ENCODE data around the gene DPP6. TPM values are rescaled to one million over a fixed set of nuclear protein-coding genes. Genes with fewer than 3 reads are reported as not detected.
"Not testable (repeated sequence)": the region's sequence is repeated elsewhere in the genome, so short reads cannot be mapped to it uniquely, and the experiment has no call there.

Gene DPP6
- total RNA-seq, 1 experiment from 2014 or later: not detected

- H4K20me1 ChIP-seq (ENCODE audit: low read length); H3K9me3 ChIP-seq (ENCODE audit: low read length); H3K9ac ChIP-seq (ENCODE audit: low read length); H3K79me2 ChIP-seq (ENCODE audit: low read length); H2AFZ ChIP-seq (ENCODE audit: low read length); POLR2A ChIA-PET (ENCODE audit: unreplicated experiment); H3K9me2 ChIP-seq (replicated peaks; ENCODE audit: low read length); intact Hi-C loops (cut with micrococcal nuclease); BruUV-seq (replicated peaks); DNase-seq; H3K4me2 ChIP-seq (ENCODE audit: low read length); H3K27me3 ChIP-seq (ENCODE audit: low read length); ATAC-seq; H3K4me3 ChIP-seq (ENCODE audit: low read length); H3K36me3 ChIP-seq (ENCODE audit: low read depth, low read length); H3F3A ChIP-seq (ENCODE audit: low read length, unreplicated experiment); CTCF ChIA-PET; H3K4me1 ChIP-seq (ENCODE audit: insufficient read depth, low read length); H3K27ac ChIP-seq (ENCODE audit: low read length): not testable (repeated sequence)
Measured at GRCh38 chr7:154027805-154028204, 24.4 kb upstream of the DPP6 start.

- H3K4me3 ChIP-seq (ENCODE audit: low read length); H2AFZ ChIP-seq (ENCODE audit: low read length); H3K9me3 ChIP-seq (ENCODE audit: low read length); H4K20me1 ChIP-seq (ENCODE audit: low read length); H3K36me3 ChIP-seq (ENCODE audit: low read depth, low read length); POLR2A ChIA-PET (ENCODE audit: unreplicated experiment); H3K79me2 ChIP-seq (ENCODE audit: low read length); H3F3A ChIP-seq (ENCODE audit: low read length, unreplicated experiment); DNase-seq; CTCF ChIA-PET; H3K27ac ChIP-seq (ENCODE audit: low read length); BruUV-seq (replicated peaks); H3K4me1 ChIP-seq (ENCODE audit: insufficient read depth, low read length); intact Hi-C loops (cut with micrococcal nuclease); ATAC-seq; H3K9ac ChIP-seq (ENCODE audit: low read length); H3K27me3 ChIP-seq (ENCODE audit: low read length); H3K9me2 ChIP-seq (replicated peaks; ENCODE audit: low read length); H3K4me2 ChIP-seq (ENCODE audit: low read length): not testable (repeated sequence)
Measured at GRCh38 chr7:154030476-154031080, 21.6 kb upstream of the DPP6 start.

GRCh38 chr7:154039466-154040165 is 12.6 kb upstream of the DPP6 start:
- H3K4me1 ChIP-seq (ENCODE audit: insufficient read depth, low read length); H3K36me3 ChIP-seq (ENCODE audit: low read depth, low read length); POLR2A ChIA-PET (ENCODE audit: unreplicated experiment); DNase-seq; H3K9ac ChIP-seq (ENCODE audit: low read length); H3K79me2 ChIP-seq (ENCODE audit: low read length); CTCF ChIA-PET; H2AFZ ChIP-seq (ENCODE audit: low read length); H3K4me2 ChIP-seq (ENCODE audit: low read length); intact Hi-C loops (cut with micrococcal nuclease); H3K27me3 ChIP-seq (ENCODE audit: low read length); H3K27ac ChIP-seq (ENCODE audit: low read length); H3K4me3 ChIP-seq (ENCODE audit: low read length); BruUV-seq (replicated peaks); H3F3A ChIP-seq (ENCODE audit: low read length, unreplicated experiment); H3K9me2 ChIP-seq (replicated peaks; ENCODE audit: low read length); H3K9me3 ChIP-seq (ENCODE audit: low read length); H4K20me1 ChIP-seq (ENCODE audit: low read length): not testable (repeated sequence)
- ATAC-seq: peak; percentile 71

- H3K9me3 ChIP-seq (ENCODE audit: low read length); H3K36me3 ChIP-seq (ENCODE audit: low read depth, low read length); H3K4me2 ChIP-seq (ENCODE audit: low read length); H3K79me2 ChIP-seq (ENCODE audit: low read length); POLR2A ChIA-PET (ENCODE audit: unreplicated experiment); H3K9me2 ChIP-seq (replicated peaks; ENCODE audit: low read length); ATAC-seq; H3K4me1 ChIP-seq (ENCODE audit: insufficient read depth, low read length); H3K4me3 ChIP-seq (ENCODE audit: low read length); intact Hi-C loops (cut with micrococcal nuclease); H4K20me1 ChIP-seq (ENCODE audit: low read length); CTCF ChIA-PET; H3K27me3 ChIP-seq (ENCODE audit: low read length); H3K27ac ChIP-seq (ENCODE audit: low read length); H3F3A ChIP-seq (ENCODE audit: low read length, unreplicated experiment); BruUV-seq (replicated peaks); DNase-seq; H3K9ac ChIP-seq (ENCODE audit: low read length); H2AFZ ChIP-seq (ENCODE audit: low read length): not testable (repeated sequence)
Measured at GRCh38 chr7:154050394-154050793, 1.8 kb upstream of the DPP6 start.

GRCh38 chr7:154051006-154051642 is 1.1 kb upstream of the DPP6 start:
- H3F3A ChIP-seq (ENCODE audit: low read length, unreplicated experiment); H3K4me2 ChIP-seq (ENCODE audit: low read length); BruUV-seq (replicated peaks); H3K36me3 ChIP-seq (ENCODE audit: low read depth, low read length); H2AFZ ChIP-seq (ENCODE audit: low read length); H3K9me3 ChIP-seq (ENCODE audit: low read length); H3K27ac ChIP-seq (ENCODE audit: low read length); H4K20me1 ChIP-seq (ENCODE audit: low read length); DNase-seq; H3K27me3 ChIP-seq (ENCODE audit: low read length); CTCF ChIA-PET; H3K79me2 ChIP-seq (ENCODE audit: low read length); H3K9ac ChIP-seq (ENCODE audit: low read length); intact Hi-C loops (cut with micrococcal nuclease); H3K4me3 ChIP-seq (ENCODE audit: low read length); POLR2A ChIA-PET (ENCODE audit: unreplicated experiment); H3K9me2 ChIP-seq (replicated peaks; ENCODE audit: low read length); ATAC-seq; H3K4me1 ChIP-seq (ENCODE audit: insufficient read depth, low read length): not testable (repeated sequence)

GRCh38 chr7:154052530-154053252 is 493 bp downstream of the DPP6 start:
- H3F3A ChIP-seq (ENCODE audit: low read length, unreplicated experiment); ATAC-seq; H3K4me3 ChIP-seq (ENCODE audit: low read length); CTCF ChIA-PET; H3K4me2 ChIP-seq (ENCODE audit: low read length); BruUV-seq (replicated peaks); H3K36me3 ChIP-seq (ENCODE audit: low read depth, low read length); intact Hi-C loops (cut with micrococcal nuclease); H3K4me1 ChIP-seq (ENCODE audit: insufficient read depth, low read length); H3K9me2 ChIP-seq (replicated peaks; ENCODE audit: low read length); DNase-seq; H3K27ac ChIP-seq (ENCODE audit: low read length); H4K20me1 ChIP-seq (ENCODE audit: low read length); H2AFZ ChIP-seq (ENCODE audit: low read length); H3K79me2 ChIP-seq (ENCODE audit: low read length); H3K9me3 ChIP-seq (ENCODE audit: low read length); POLR2A ChIA-PET (ENCODE audit: unreplicated experiment); H3K9ac ChIP-seq (ENCODE audit: low read length); H3K27me3 ChIP-seq (ENCODE audit: low read length): not testable (repeated sequence)
